ENCODE results near the gene MAP7D1.
"Not testable (repeated sequence)": the region's sequence is repeated elsewhere in the genome, so short reads cannot be mapped to it uniquely, and the experiment has no call there.

MAP7D1 gene

GRCh38 chr1:36172017-36172747 is 16.2 kb downstream of the MAP7D1 start:
- DNase-seq = no peak

GRCh38 chr1:36172983-36173382 is 17.0 kb downstream of the MAP7D1 start:
- DNase-seq = no peak

GRCh38 chr1:36174713-36175112 is 18.8 kb downstream of the MAP7D1 start:
- DNase-seq = no peak

- DNase-seq = no peak
Observed at GRCh38 chr1:36175137-36176095, 19.5 kb downstream of the MAP7D1 start.

- no peak for DNase-seq
Observed at GRCh38 chr1:36176106-36176949, 20.4 kb downstream of the MAP7D1 start.

GRCh38 chr1:36177589-36178431 is 21.9 kb downstream of the MAP7D1 start:
- DNase-seq = no peak

GRCh38 chr1:36178471-36179219 is 22.7 kb downstream of the MAP7D1 start:
- DNase-seq = no peak

GRCh38 chr1:36179220-36179600 is 23.2 kb downstream of the MAP7D1 start:
- no peak for DNase-seq

GRCh38 chr1:36182734-36183133 is 26.8 kb downstream of the MAP7D1 start:
- no peak for DNase-seq

- DNase-seq = no peak
Observed at GRCh38 chr1:36183309-36183856, 27.4 kb downstream of the MAP7D1 start.

GRCh38 chr1:36187800-36188593 is 32.0 kb downstream of the MAP7D1 start:
- peak; percentile 48 for DNase-seq

- DNase-seq = not testable (repeated sequence)
Observed at GRCh38 chr1:36196805-36197204, 40.8 kb downstream of the MAP7D1 start.

GRCh38 chr1:36198641-36199040 is 42.7 kb downstream of the MAP7D1 start:
- DNase-seq = no peak

- peak; percentile 51 for DNase-seq
Observed at GRCh38 chr1:36199934-36200741, 44.2 kb downstream of the MAP7D1 start.

- no peak for DNase-seq
Observed at GRCh38 chr1:36203027-36203553, 47.1 kb downstream of the MAP7D1 start.

- no peak for DNase-seq
Observed at GRCh38 chr1:36203554-36204346, 47.8 kb downstream of the MAP7D1 start.

GRCh38 chr1:36204347-36204909 is 48.5 kb downstream of the MAP7D1 start:
- DNase-seq = no peak

Measured in NCI-H187 treated with DMSO at 0.1 percent for 48 hours (cell line).